HepG2 (cell line): ENCODE data around the gene FSCN2. TPM values are rescaled to one million over a fixed set of nuclear protein-coding genes. Genes with fewer than 3 reads are reported as not detected.

Experiments used
- ATAC-seq: fragments of 200-7000 bp; cut with Tn5 transposase; 3 replicates; pipeline ENCODE4 v1.9.1; 2020; ENCODE audit warnings: mild to moderate bottlenecking, moderate library complexity
- BruUV-seq: library from RNA; stranded (reverse); fragments of 400-500 nt; replicated peaks from 2 replicates; lab custom pipeline; 2021; lab: Mats Ljungman, UMichigan
- CTCF ChIA-PET: fragments of 300-600 bp; formaldehyde crosslinking; extraction: SDS; loops from one replicate; lab custom pipeline; 2021; ENCODE audit warnings: low total read pairs, inconsistent platforms, low intra/inter-chr PET ratio; lab: Yijun Ruan, JAX
- POLR2A ChIA-PET: fragments of 350-600 bp; sonication (Branson Sonifier 250); formaldehyde crosslinking; loops from one replicate; lab custom pipeline; 2020; ENCODE audit warnings: antibody characterized with exemption, inconsistent platforms; lab: Yijun Ruan, JAX
- DNase-seq: peaks from one replicate; pipeline ENCODE4 v3.0.0-alpha.2; 2015; ENCODE audit warnings: low spot score
- FAIRE-seq: peaks from 3 replicates; lab custom pipeline; 2011; peaks lifted over from hg19 to GRCh38; lab: Jason Lieb, UNC
- H2AFZ ChIP-seq: one replicate; pipeline ENCODE4 v1.6.1; 2011; ENCODE audit warnings: low read length, inconsistent platforms
- H3K27ac ChIP-seq: fragments of 300-600 bp; 3 replicates; pipeline ENCODE4 v1.8.0; 2011; ENCODE audit warnings: mixed run types, mild to moderate bottlenecking, mixed read lengths, low read length, inconsistent platforms; ENCODE audit not compliant: insufficient read depth; ENCODE audit errors: extremely low read length
- H3K27me3 ChIP-seq, 2 experiments: fragments of 200-600 bp in 1 of 2; 2 replicates in 1 of 2; 3 replicates in 1 of 2; pipeline versions ENCODE4 v1.6.0 to v1.8.0; 2011; ENCODE audit warnings: low read length in 2 of 2, mild to moderate bottlenecking in 2 of 2, moderate library complexity in 2 of 2, inconsistent platforms in 1 of 2; ENCODE audit not compliant: insufficient read depth in 2 of 2, control insufficient read depth in 1 of 2
- H3K36me3 ChIP-seq, 2 experiments: fragments of 200-600 bp in 1 of 2; replicated peaks in 1 of 2; 2 replicates in 1 of 2; 3 replicates in 1 of 2; pipeline versions ENCODE4 v1.5.1 to v1.8.0; 2011; ENCODE audit warnings: low read length in 2 of 2, inconsistent platforms in 1 of 2; ENCODE audit not compliant: insufficient read depth in 2 of 2, control insufficient read depth in 1 of 2
- H3K4me1 ChIP-seq: 2 replicates; pipeline ENCODE4 v1.5.1; 2012; ENCODE audit warnings: low read length, inconsistent platforms; ENCODE audit not compliant: insufficient read depth
- H3K4me2 ChIP-seq: 2 replicates; pipeline ENCODE4 v1.6.0; 2011; ENCODE audit warnings: low read depth, low read length, inconsistent platforms
- H3K4me3 ChIP-seq, 3 experiments: fragments of 200-600 bp in 1 of 3; sonication (generic), shearing (Covaris generic) in 1 of 3; replicated peaks in 1 of 3; 2 replicates each; pipeline ENCODE4 v1.5.1; 2011 to 2016; ENCODE audit warnings: low read length in 3 of 3, inconsistent platforms in 2 of 3, low read depth in 2 of 3, mild to moderate bottlenecking in 2 of 3, control low read depth in 1 of 3, mixed read lengths in 1 of 3; ENCODE audit not compliant: insufficient read depth in 1 of 3
- H3K79me2 ChIP-seq: one replicate; pipeline ENCODE4 v1.6.1; 2011; ENCODE audit warnings: low read length, inconsistent platforms; ENCODE audit not compliant: insufficient read depth
- H3K9ac ChIP-seq: 2 replicates; pipeline ENCODE4 v1.6.0; 2011; ENCODE audit warnings: mild to moderate bottlenecking, low read depth, low read length, inconsistent platforms; ENCODE audit not compliant: insufficient read depth
- H3K9me3 ChIP-seq: 2 replicates; pipeline ENCODE4 v1.5.1; 2012; ENCODE audit warnings: mild to moderate bottlenecking, low read length
- H4K20me1 ChIP-seq: 2 replicates; pipeline ENCODE4 v1.6.0; 2011; ENCODE audit warnings: inconsistent platforms, mild to moderate bottlenecking, low read length, moderate library complexity; ENCODE audit not compliant: insufficient read depth
- AGO2 ChIP-seq: fragments of 200-400 bp; formaldehyde crosslinking; optimal IDR thresholded peaks from 2 replicates; pipeline ENCODE3; 2017; ENCODE audit warnings: mild to moderate bottlenecking, low read depth, low read length, moderate library complexity
- ETS1 ChIP-seq: sonication (generic); formaldehyde crosslinking; IDR thresholded peaks from 2 replicates; pipeline ENCODE4 v1.4.0; 2020; ENCODE audit warnings: missing genetic modification reagents
- GLI4 ChIP-seq: sonication (generic); formaldehyde crosslinking; IDR thresholded peaks from 2 replicates; pipeline ENCODE4 v1.5.1; 2020; ENCODE audit warnings: missing genetic modification reagents, mild to moderate bottlenecking, moderate library complexity, borderline replicate concordance
- IRF9 ChIP-seq: sonication (generic); formaldehyde crosslinking; IDR thresholded peaks from 2 replicates; pipeline ENCODE4 v1.8.0; 2022; ENCODE audit warnings: missing genetic modification reagents, mild to moderate bottlenecking, borderline replicate concordance
- MAF1 ChIP-seq: sonication (generic); formaldehyde crosslinking; IDR thresholded peaks from 2 replicates; pipeline ENCODE4 v1.5.0; 2020; ENCODE audit warnings: missing genetic modification reagents, borderline replicate concordance
- MTERF4 ChIP-seq: sonication (generic); formaldehyde crosslinking; IDR thresholded peaks from 2 replicates; pipeline ENCODE4 v1.8.0; 2023; ENCODE audit warnings: mild to moderate bottlenecking, missing genetic modification reagents
- PBX2 ChIP-seq: IDR thresholded peaks from 2 replicates; pipeline ENCODE4 v1.6.1; 2016; ENCODE audit warnings: control low read depth
- PREB ChIP-seq: sonication (generic); formaldehyde crosslinking; IDR thresholded peaks from 2 replicates; pipeline ENCODE4 v1.4.0; 2020; ENCODE audit warnings: missing genetic modification reagents
- SP140L ChIP-seq: sonication (generic); formaldehyde crosslinking; IDR thresholded peaks from 2 replicates; pipeline ENCODE4 v1.4.0; 2020; ENCODE audit warnings: missing genetic modification reagents, borderline replicate concordance
- UBTF ChIP-seq: sonication (generic); formaldehyde crosslinking; IDR thresholded peaks from 2 replicates; pipeline ENCODE4 v1.4.0; 2020; ENCODE audit warnings: mild to moderate bottlenecking, missing genetic modification reagents
- ZBTB38 ChIP-seq: sonication (generic); formaldehyde crosslinking; IDR thresholded peaks from 2 replicates; pipeline ENCODE4 v1.5.1; 2020; ENCODE audit warnings: mild to moderate bottlenecking, missing genetic modification reagents
- ZNF256 ChIP-seq: sonication (generic); formaldehyde crosslinking; conservative IDR thresholded peaks from 2 replicates; pipeline ENCODE4 v1.4.0; 2020; ENCODE audit warnings: missing genetic modification reagents
- ZNF30 ChIP-seq: sonication (generic); formaldehyde crosslinking; IDR thresholded peaks from 2 replicates; pipeline ENCODE4 v1.5.0; 2020; ENCODE audit warnings: mild to moderate bottlenecking, missing genetic modification reagents
- ZNF652 ChIP-seq: IDR thresholded peaks from 2 replicates; pipeline ENCODE4 v1.6.1; 2016; ENCODE audit warnings: low read depth, borderline replicate concordance
- ZNF660 ChIP-seq: sonication (generic); formaldehyde crosslinking; IDR thresholded peaks from 2 replicates; pipeline ENCODE4 v1.5.1; 2020; ENCODE audit warnings: mild to moderate bottlenecking, low read depth, missing genetic modification reagents, borderline replicate concordance
- ZSCAN25 ChIP-seq: sonication (generic); formaldehyde crosslinking; IDR thresholded peaks from 2 replicates; pipeline ENCODE4 v1.8.0; 2022; ENCODE audit warnings: mild to moderate bottlenecking, missing genetic modification reagents
- WGBS: methylation state at CpG from one replicate; pipeline ENCODE4 v1.1.6; 2017; ENCODE audit warnings: low lambda C conversion rate; 5-methylcytosine and 5-hydroxymethylcytosine counted together
- in situ Hi-C: cut with HindIII; loops from 2 replicates; pipeline ENCODE4 v1.10.0; 2017; ENCODE audit warnings: low pct_unique_long_range_greater_than_20kb; ENCODE audit not compliant: extremely low pct_ligation_motif_present
- intact Hi-C: fragments of 100-400 bp; cut with micrococcal nuclease; formaldehyde crosslinking; loops from one replicate; pipeline ENCODE4 v1.10.0; 2022; ENCODE audit not compliant: unreplicated experiment
- polyA plus RNA-seq, 8 experiments: library from polyadenylated mRNA; depleted of rRNA in 3 of 8; stranded (reverse) in 7 of 8; unstranded in 1 of 8; fragments of >200 nt; fragmentation: Illumina TruSeq in 4 of 8; extraction: Trizol in 4 of 8; gene quantifications; 2 replicates each; pipeline versions ENCODE4 v1.2.1 to v1.2.3, GENCODE V29; 2011 to 2016; ENCODE audit warnings: low read depth in 4 of 8, missing spikeins in 1 of 8, mixed read lengths in 1 of 8; ENCODE audit not compliant: insufficient read depth in 1 of 8
- total RNA-seq, 5 experiments: library from RNA; depleted of rRNA; stranded (reverse); fragments of >200 nt; fragmentation: Illumina TruSeq; extraction: Trizol; gene quantifications; 2 replicates each; pipeline ENCODE4 v1.2.3, GENCODE V29; 2016; ENCODE audit warnings: low read depth in 1 of 5

The FSCN2 gene
- total and polyA plus RNA-seq, 2 of the 13 experiments (the other 11 are each of a cell fraction or from before 2014, with no cell fraction given): 0.09 TPM; not detected in 1

GRCh38 chr17:81553616-81554181 lies 25.5 kb downstream of the FSCN2 start:
- Histone ChIP-seq H3K36me3 (peaks cover 15 to 29% of the 10 kb centered on the region in 2 experiments), H3K79me2 (peaks cover 10% of the 10 kb centered on the region), H3K4me3 (peak overlapping the region; percentile 95 to 97 (median 96)), H3K9me3 (no peaks in the 10 kb centered on the region), H3K4me1 (peaks cover 50% of the 10 kb centered on the region), H3K27me3 (no peaks in the 10 kb centered on the region; a peak in 1 of 5 replicates), H3K4me2 (peak overlapping the region; percentile 98), H4K20me1 (peaks cover 4% of the 10 kb centered on the region; the same call in 1 of the 2 replicates), H3K9ac (peak overlapping the region; percentile 79; the same call in 1 of the 2 replicates), H2AFZ (no peak overlapping the region), H3K27ac (peak overlapping the region; percentile 67)
- ChIA-PET POLR2A (no interaction called here), CTCF (no interaction called here)
- BruUV-seq: no TSS peak
- DNase-seq: no peak
- peak; percentile 0; the same call in 2 of the 3 replicates for ATAC-seq
- FAIRE-seq: no peak
- 73% methylated on average over 23 of the region's 24 CpGs for WGBS
- in situ Hi-C loops: no loop called here
- intact Hi-C loops: loop anchor here (2.0 kb wide), 1 partner anchor 23 kb away; no protein-coding TSS in a partner anchor
- TF ChIP-seq IRF9 (CRISPR knock-in tag) (no peak), PBX2 (no peak), PREB (CRISPR knock-in tag) (no peak), ZNF660 (no peak), MTERF4 (CRISPR knock-in tag) (no peak), SP140L (CRISPR knock-in tag) (no peak), ETS1 (CRISPR knock-in tag) (no peak), AGO2 (peak; percentile 63), ZBTB38 (peak; percentile 90), GLI4 (no peak), ZNF256 (CRISPR knock-in tag) (no peak), ZNF652 (CRISPR knock-in tag) (peak; percentile 60; the same call in 1 of the 2 replicates), UBTF (no peak), MAF1 (CRISPR knock-in tag) (no peak), ZSCAN25 (CRISPR knock-in tag) (no peak), ZNF30 (no peak)
